ENCODE measurements around the gene FEM1C. TPM values are rescaled to one million over a fixed set of nuclear protein-coding genes. Genes with fewer than 3 reads are reported as not detected.

FEM1C gene
- total RNA-seq, 1 donor from 2014 or later: 24.1 TPM

DNA sequence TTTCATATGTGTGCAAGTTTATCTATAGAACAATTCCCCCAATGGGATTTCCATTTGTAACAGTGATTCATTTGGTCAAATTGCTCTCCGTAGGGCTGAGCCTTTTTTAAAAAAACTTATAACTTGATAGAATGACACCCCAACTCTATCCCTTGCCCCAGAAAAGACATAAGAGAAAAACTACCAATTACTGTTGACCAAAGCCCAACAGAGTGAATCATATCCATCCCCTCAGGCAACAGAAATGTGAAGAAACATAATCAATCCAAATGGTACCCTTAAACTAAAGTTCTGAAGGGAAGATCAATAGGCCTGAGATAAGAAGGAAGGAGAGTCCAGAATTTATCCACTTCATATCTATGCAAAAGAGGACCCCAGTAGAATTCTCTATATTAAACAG, 39.9 kb upstream of the FEM1C start:
- no peaks in the 10 kb centered on the region for H3K36me3 ChIP-seq
- no peak overlapping the region for H3K4me3 ChIP-seq
- no peaks in the 10 kb centered on the region for H3K9me3 ChIP-seq
- H3K27me3 ChIP-seq (ENCODE audit: low read depth): no peaks in the 10 kb centered on the region
- TF ChIP-seq, protein P1, sequence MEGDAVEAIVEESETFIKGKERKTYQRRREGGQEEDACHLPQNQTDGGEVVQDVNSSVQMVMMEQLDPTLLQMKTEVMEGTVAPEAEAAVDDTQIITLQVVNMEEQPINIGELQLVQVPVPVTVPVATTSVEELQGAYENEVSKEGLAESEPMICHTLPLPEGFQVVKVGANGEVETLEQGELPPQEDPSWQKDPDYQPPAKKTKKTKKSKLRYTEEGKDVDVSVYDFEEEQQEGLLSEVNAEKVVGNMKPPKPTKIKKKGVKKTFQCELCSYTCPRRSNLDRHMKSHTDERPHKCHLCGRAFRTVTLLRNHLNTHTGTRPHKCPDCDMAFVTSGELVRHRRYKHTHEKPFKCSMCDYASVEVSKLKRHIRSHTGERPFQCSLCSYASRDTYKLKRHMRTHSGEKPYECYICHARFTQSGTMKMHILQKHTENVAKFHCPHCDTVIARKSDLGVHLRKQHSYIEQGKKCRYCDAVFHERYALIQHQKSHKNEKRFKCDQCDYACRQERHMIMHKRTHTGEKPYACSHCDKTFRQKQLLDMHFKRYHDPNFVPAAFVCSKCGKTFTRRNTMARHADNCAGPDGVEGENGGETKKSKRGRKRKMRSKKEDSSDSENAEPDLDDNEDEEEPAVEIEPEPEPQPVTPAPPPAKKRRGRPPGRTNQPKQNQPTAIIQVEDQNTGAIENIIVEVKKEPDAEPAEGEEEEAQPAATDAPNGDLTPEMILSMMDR (IDR thresholded peaks at IDR 0.05): no peak
- DNase-seq: no peak
- no peak overlapping the region for H3K27ac ChIP-seq
- H3K4me1 ChIP-seq: no peaks in the 10 kb centered on the region
- ATAC-seq: no peak
- intact Hi-C loops (cut with DNase I): no loop called here

DNA sequence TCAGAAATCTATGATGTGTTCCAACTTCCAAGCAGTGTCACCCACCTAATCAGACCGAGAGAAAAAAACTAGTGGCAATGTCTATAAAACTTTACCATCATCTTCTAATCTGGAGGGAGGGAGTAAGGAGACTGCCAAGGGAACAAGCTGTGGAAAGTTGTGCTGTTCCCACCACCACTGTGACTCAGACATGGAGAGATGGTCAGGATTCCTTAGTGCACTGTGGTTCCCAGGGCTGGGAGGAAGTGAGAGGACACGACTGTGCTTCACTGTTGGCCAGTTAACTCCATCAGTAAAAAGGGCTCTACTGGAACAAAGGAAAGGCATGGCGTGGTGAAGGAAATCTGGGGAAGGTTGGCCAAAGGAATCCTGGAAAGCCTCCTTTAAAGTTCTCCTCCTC, 38.9 kb upstream of the FEM1C start:
- Histone ChIP-seq H3K4me1 (no peaks in the 10 kb centered on the region), H3K27me3 (ENCODE audit: low read depth) (no peaks in the 10 kb centered on the region), H3K36me3 (no peaks in the 10 kb centered on the region), H3K4me3 (no peak overlapping the region), H3K27ac (no peak overlapping the region), H3K9me3 (no peaks in the 10 kb centered on the region)
- intact Hi-C loops (cut with DNase I): no loop called here
- no peak for ATAC-seq
- no peak for DNase-seq
- TF ChIP-seq, protein P1 (IDR thresholded peaks at IDR 0.05): no peak

DNA sequence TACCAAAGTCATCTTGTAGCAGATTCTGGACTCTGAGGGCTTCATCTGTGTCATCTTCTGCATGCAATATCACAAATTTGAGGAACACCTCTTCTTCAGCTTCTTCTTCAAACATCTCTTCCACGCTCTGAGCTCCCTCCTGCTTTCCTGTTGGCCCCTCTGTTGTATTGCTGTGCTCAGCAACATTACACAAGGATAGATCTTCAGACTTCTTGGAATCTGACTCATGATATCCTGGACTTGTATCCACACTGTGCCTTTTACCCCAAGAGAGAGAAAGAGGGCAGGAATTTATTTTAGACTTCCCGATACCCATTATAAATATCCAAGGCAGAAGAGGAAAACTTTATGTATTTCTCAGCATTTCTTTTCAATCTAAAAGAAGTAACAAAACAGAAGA, 36.4 kb upstream of the FEM1C start:
- Histone ChIP-seq H3K9me3 (no peaks in the 10 kb centered on the region), H3K27ac (no peak overlapping the region), H3K36me3 (peaks cover 6% of the 10 kb centered on the region), H3K4me3 (no peak overlapping the region), H3K27me3 (ENCODE audit: low read depth) (no peaks in the 10 kb centered on the region), H3K4me1 (no peaks in the 10 kb centered on the region)
- intact Hi-C loops (cut with DNase I): no loop called here
- no peak for DNase-seq
- no peak for ATAC-seq
- TF ChIP-seq, protein P1 (IDR thresholded peaks at IDR 0.05): no peak

DNA sequence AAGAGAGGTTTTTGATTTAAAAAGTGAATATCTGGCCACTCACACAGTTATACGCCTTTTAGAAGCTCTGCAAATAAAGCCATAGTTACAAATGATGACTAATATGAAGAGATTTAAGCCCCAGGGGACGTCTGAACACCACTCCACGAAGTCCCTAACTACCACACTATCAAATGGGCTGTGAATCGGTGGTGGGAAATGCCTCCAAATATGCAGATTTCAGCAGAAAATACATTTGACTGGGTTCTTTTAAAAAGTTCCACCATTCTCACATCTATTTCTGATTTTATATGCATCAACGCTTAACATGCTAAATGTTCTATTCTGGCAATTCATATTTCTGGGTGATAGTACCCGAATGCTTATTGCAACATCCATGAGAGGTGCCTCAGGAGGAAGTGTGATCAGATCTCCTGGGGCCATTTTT, 35.2 kb upstream of the FEM1C start:
- peaks cover 6% of the 10 kb centered on the region for H3K36me3 ChIP-seq
- H3K4me1 ChIP-seq: no peaks in the 10 kb centered on the region
- DNase-seq: no peak
- H3K27me3 ChIP-seq (ENCODE audit: low read depth): no peaks in the 10 kb centered on the region
- H3K9me3 ChIP-seq: no peaks in the 10 kb centered on the region
- TF ChIP-seq, protein P1 (IDR thresholded peaks at IDR 0.05): no peak
- H3K27ac ChIP-seq: no peak overlapping the region
- intact Hi-C loops (cut with DNase I): no loop called here
- ATAC-seq: no peak
- H3K4me3 ChIP-seq: no peak overlapping the region

DNA sequence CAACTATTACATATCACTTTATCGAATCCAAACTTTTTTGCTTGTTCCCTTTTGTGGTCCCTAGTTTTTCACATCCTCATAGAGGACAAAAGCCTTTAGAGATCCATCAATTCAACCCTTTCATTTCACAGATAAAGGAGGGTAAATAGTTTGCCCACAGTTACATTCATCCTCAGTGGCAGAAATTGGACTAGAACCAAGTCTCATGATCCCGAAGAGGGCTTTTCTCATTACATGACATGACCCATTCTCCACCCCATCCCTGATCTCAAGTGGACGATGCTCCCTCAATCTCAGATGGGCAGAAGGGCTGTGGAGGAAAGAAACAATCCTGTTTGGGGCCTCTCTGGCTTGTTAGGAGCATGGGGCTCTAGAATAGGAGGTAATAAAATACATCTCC, 34.6 kb upstream of the FEM1C start:
- no peak for ATAC-seq
- H3K9me3 ChIP-seq: no peaks in the 10 kb centered on the region

More for the DNA sequence above, 34.6 kb upstream of the FEM1C start:
- intact Hi-C loops (cut with DNase I): no loop called here
- Histone ChIP-seq H3K4me1 (no peaks in the 10 kb centered on the region), H3K27ac (no peak overlapping the region), H3K4me3 (no peak overlapping the region), H3K36me3 (peaks cover 6% of the 10 kb centered on the region), H3K27me3 (ENCODE audit: low read depth) (no peaks in the 10 kb centered on the region)
- no peak for DNase-seq
- TF ChIP-seq, protein P1 (IDR thresholded peaks at IDR 0.05): no peak
